ENCODE results near the gene HS3ST5.
"Not testable (repeated sequence)": the region's sequence is repeated elsewhere in the genome, so short reads cannot be mapped to it uniquely, and the experiment has no call there.

The HS3ST5 gene

DNA sequence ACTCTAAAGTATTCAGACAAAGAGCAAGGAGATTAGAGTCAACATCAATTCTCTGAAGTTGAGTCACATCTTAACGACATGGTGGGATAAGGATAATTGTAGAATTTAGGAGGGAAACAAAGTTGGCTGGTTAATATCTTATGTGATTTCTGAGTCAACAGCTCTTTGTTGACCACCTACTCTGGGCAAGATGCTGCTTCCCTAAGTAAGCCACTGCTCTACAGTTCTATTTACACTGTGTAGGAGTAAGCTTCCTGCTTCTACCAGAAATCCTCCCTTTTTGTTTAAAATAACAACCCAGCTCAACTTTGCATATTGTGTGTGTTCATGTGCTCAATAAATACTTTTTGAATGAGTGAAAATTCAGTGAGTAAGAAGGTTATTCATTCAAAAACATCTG, 3.1 kb downstream of the HS3ST5 start:
- DNase-seq (ENCODE audit: low read depth in 2 of 2, low spot score in 1 of 2): no peak

DNA sequence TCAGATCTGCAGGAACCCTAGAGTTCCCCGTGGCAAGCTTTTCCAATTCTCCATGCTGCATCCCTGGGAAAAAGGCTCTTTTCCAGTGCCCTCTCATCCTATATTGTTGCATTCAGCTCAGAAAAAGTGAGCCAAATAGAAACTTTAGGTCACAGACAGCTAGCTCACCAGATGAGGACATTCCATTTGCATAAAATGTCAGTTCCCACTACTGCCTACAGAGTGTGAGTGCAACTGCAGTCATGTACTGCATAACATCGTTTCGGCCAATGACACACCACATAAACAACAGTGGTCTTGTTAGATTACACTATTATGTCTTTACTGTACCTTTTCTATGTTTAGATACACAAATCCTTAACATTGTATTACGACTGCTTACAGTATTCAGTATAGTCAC, 8.6 kb downstream of the HS3ST5 start:
- no peak for DNase-seq (ENCODE audit: low read depth in 2 of 2, low spot score in 1 of 2)

DNA sequence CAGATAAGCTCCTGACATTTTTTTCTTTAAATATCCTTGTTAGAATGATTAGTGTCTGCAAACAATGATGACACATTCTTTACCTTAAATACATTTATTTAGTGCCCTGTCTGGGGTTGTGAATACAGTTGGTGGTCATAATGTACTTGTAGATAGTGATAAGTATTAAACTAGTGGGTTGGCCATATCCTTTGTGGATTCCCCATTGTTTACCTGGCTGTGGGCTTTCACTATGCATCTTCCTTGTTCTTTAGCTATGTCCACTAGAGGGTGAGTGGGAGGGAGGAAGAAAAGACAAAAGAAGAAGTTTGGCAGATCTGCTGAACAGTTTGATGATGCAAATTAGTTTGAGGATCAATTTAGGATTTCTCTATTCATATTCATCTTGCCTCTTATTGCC, 15.7 kb downstream of the HS3ST5 start:
- DNase-seq (ENCODE audit: low read depth in 2 of 2, low spot score in 1 of 2): no peak

DNA sequence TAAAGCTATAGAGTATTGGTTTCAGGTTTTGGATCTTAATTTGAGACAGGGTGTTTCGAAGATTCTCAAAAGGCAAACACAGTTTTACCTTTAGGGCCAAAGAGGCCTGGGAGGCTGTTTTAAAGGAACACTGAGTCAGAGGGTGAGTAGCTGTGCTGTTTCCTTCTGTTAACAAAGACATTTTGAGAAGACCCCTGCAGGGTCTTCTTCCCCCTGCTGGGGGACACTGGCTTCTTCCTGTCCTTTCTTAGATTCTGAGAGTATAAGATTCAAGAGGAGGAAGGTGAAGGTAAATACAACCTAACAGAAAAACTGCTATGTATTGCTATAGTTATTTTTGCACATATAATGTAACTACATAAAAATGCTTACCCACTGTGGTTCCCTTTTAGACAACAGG, 19.0 kb downstream of the HS3ST5 start:
- no peak for DNase-seq (ENCODE audit: low read depth in 2 of 2, low spot score in 1 of 2)

DNA sequence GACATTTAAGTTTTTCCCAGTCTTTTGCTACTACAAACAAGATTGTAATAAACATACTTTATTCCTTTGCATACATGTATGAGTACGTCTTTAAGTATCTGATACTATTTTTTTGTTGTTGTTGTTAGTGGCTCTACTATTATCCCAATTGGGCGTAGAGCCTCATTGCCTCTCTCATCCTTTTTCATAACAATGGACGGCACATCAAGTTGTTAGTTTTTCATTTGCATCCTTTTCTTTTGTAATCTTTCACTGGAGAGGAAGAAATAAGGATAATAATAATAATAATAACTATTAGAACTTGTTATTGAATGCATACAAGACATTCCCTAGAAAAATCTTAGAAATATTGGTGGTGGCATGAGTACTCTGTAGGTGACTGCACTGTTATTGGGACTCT, 23.1 kb downstream of the HS3ST5 start:
- no peak for DNase-seq (ENCODE audit: low read depth in 2 of 2, low spot score in 1 of 2)

DNA sequence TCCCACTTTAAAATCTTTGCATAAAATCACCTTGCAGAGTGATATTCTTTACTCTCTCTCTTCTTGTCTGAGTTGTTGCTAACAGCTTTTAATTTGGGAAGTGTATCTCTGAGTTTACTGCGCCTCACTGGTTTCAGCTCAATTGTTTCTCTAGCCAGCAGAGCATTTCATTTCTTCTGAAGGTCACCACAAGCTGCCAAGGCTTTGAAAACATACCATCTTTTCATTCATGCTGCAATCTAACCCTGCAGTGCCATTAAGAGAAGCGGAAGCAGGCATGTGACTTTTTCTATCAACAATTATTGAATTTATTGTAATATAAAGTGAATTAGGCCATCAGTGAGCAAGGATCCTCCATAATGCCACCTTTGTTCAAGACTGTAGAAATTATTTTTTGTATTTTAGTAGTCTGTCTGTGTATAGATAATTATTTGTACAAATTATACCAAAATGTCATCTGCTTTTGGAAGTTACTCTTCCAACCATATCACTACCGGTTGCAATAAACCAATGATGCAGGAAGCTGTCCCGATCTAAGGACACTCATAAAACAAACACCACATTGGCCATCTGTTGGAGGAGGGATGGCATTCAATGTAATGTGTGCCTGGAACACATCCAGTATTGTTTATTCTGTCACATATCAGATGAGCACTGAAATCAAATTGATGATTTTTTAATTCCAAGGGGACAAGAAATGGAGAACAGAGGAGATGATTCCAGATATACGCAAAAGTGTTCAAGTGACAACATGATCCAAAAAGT, 26.8 kb downstream of the HS3ST5 start:
- no peak for DNase-seq (ENCODE audit: low read depth in 2 of 2, low spot score in 1 of 2)

DNA sequence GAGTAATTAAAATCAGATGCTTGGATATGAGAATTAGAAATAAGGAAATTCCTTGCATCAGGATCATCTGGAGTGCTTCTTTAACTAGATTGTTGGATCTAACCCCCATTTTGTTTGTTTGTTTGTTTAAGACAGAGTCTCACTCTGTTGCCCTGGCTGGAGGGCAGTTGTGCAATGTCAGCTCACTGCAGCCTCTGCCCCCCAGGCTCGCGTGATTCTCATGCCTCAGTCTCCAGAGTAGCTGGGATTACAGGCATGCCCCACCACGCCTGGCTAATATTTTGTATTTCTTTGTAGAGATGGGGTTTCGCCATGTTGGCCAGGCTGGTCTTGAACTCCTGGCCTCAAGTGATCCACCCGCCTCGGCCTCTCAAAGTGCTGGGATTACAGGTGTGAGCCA, 29.0 kb downstream of the HS3ST5 start:
- not testable (repeated sequence) for DNase-seq (ENCODE audit: low read depth in 2 of 2, low spot score in 1 of 2)

DNA sequence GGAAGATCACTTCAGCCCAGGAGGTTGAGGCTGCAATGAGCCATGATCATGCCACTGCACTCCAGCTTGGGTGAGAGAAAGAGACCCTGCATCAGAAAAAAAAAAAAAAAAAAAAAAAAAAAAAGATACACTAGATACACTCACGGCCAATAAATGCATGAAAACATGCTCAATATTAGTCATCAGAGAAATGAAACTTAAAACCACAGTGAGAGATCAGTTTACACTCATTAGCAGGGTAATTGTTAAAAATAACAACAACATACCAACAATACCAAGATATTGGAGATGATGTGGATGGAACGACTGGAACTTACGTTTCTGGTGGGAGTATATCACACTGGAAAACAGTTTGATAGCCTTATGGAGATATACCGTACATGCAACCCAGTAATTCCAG, 29.9 kb downstream of the HS3ST5 start:
- no peak for DNase-seq (ENCODE audit: low read depth in 2 of 2, low spot score in 1 of 2)

DNA sequence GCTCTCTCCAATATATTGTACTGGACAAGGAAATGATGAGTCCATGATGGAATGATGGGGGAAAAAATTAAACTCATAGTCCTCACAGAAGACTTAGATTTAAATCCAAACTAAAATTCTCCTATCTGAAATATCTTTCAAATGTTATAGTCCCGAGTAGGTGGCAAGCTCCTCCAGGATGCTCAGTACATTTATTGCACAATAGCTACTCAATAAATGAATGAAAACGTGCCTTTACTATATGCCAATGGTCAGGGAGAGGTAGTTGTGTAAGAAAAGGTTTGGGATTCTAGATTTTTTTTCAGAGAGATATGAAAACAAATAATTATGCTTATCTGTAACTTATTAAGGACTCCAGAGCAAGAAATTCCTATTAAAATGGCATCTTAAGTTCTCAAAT, 32.8 kb downstream of the HS3ST5 start:
- DNase-seq (ENCODE audit: low read depth in 2 of 2, low spot score in 1 of 2): no peak

DNA sequence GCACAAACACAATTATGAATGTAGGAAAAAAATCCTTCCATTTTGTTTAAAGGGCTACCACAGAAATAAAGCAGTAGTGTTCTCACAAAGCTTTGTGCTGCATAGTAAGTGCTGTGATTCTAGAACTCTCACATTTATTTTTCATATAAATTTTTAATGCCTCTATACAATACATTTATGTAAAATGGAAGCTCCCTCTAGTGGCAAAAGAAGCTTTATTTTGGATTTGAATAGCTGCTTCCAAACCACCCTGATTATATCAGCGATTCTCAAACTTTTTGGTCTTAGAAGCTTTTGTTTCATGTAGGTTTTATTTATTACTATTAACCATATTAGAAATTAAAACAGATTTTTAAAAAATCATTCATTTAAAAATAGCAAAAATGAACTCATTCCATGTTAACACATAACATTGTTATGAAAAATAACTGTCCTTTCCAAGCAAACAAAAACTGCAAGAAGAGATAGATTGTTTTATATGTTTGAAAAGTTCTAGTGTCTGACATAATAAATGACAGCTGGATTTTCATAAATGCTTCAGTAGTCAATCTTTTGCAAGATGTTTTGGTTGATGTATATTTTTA, 38.4 kb downstream of the HS3ST5 start:
- DNase-seq (ENCODE audit: low read depth in 2 of 2, low spot score in 1 of 2): no peak

DNA sequence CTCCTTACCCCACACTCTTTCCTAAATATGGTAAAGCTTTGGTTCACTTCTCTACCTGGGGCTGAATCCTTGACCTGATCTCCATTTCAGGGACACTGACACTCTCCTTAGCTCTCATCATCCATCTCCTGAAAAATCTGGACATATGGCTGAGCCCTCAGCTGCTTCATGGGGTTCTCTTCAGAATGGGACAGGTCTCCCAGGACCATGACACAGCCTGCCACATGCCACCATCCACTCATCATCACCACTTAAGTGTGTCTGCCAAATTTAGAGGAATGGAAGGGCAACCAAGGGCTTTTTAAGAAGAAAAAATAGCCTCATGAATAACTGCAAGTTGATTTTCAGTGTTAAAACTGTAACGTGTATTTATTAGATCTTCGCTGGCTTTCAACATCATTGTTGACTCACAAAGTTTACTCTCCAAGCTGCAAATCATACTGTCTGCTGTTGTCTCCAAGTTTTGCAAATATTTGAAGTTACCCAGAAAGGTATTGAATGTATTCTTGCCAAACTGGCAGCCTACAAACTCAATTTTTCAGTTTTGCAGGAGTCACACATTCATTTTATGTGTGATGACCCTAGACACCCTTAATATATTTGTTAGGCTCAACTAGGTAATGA, 41.1 kb downstream of the HS3ST5 start:
- no peak for DNase-seq (ENCODE audit: low read depth in 2 of 2, low spot score in 1 of 2)

DNA sequence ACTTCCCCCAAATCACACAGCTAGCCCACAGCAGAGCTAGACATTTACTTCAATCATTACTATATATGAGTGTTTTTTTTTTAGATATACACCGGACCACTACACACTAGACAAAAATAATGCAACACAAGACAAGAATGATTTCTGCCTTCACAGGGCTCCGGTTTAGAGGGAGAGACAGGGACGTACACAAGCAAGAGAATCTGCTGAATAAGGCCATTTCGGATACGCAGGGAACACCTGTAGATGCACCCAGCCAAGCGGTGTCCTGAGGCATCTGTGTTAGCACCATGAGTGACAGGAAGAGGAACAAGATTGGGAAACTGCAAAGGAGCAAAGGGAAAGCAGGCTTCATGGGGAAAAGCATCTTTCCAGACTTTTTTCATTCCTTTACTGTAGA, 45.7 kb downstream of the HS3ST5 start:
- no peak for DNase-seq (ENCODE audit: low read depth in 2 of 2, low spot score in 1 of 2)

DNA sequence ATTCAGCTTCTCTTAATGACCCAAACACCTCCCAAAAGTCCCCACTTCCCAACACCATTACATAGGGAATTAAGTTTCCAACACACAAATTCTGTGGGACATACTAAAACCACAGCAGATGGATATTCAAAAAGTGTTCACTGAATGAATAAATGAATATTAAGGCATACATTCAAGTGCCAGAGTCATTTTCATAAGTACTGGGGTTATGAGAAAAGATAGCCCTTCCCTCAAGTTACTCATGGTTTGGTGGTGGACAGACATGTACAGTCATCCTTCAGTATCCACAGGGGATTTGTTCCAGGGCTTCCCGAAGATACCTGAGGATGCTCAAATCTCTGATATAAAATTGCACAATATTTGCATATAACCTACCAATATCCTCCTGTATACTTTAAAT, 50.4 kb downstream of the HS3ST5 start:
- DNase-seq (ENCODE audit: low read depth in 2 of 2, low spot score in 1 of 2): no peak

DNA sequence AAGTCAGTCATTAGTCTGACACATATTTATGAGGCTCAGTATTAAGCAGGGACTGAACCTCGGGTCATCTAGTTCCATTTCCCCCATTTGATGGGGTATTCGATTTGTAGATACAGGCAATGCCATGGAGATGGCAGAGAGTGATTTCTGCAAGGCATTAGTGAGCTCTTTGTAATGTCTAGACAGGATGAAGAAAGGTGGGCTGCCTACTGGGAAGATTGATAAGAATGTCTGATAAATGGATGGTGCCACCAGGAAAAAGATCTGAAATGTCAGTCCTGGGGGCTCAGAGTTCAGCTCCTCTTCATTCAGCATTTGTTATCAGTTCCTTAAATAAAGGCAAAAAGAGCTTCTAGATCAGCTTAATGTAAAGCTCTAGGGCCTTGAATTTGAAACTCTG, 51.4 kb downstream of the HS3ST5 start:
- no peak for DNase-seq (ENCODE audit: low read depth in 2 of 2, low spot score in 1 of 2)

DNA sequence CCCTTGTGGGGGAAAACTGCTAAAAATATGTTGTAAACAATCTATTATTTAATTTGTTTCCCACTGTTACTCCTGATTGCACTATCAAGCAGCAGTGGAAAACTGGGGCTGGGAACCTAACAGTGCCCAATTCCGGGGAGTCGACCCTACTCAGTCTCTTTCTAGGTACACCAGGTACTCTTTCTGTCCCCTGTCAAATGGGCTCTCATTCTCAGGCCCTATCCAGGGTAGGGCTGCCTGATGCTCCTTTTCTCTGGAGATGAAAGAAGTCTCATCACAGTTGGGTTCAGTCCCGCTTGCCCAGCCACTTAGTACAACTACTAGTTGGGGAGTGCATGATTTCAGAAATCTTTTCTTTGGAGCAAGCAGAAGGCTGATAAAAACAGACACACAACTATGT, 52.0 kb downstream of the HS3ST5 start:
- no peak for DNase-seq (ENCODE audit: low read depth in 2 of 2, low spot score in 1 of 2)

DNA sequence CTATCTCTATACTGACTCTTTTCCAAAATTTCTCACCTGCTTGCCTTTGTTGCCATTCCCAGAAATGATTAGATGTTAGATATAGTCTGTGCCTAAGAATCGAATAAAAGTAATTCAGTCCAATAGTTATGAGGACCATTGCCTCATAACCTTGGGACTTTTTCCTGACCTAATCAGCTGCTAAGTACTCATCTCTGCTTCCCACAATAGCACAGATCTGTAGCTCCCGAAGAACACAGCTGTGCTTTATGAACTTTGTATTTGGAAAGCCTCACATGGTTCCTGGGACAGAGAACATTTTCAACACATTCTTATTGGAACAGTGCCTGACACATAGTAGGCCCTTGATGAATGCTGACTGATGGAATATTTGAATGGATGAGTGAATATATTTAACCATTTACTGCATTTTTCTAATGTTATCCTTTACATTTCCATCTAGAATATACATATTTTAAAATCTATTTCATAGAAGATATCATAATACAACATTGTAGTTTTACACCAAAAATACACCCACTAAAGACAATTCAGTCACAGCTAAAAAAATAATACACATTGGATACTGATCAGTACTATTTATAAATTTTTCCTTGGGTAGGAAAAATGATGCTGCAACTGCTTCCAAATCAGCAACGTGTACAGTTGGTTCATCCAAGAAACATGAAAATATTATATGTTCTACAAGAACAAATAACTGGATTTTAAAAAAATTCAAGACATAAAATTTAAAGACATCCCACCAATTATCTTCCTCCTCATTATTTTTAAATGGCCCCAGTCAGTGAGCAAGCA, 53.9 kb downstream of the HS3ST5 start:
- DNase-seq (ENCODE audit: low read depth in 2 of 2, low spot score in 1 of 2): no peak

DNA sequence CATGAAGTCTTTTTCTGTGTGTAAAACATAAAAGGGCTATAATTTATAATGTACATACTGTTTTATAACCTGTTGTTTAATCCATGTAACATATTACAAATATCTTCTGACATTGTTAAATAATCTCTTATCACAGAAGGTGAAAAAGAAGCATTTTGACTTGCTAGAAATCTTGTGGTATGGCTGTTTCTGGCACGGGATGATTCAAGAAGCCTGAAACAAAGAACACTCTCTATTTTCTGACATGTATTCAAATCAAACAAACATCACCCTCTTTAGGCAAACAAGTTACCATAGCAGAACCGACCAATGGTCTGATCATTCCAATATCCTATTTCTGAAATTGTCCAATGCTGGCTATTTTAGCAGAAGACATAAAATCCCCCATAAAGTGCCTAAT, 55.4 kb downstream of the HS3ST5 start:
- no peak for DNase-seq (ENCODE audit: low read depth in 2 of 2, low spot score in 1 of 2)

DNA sequence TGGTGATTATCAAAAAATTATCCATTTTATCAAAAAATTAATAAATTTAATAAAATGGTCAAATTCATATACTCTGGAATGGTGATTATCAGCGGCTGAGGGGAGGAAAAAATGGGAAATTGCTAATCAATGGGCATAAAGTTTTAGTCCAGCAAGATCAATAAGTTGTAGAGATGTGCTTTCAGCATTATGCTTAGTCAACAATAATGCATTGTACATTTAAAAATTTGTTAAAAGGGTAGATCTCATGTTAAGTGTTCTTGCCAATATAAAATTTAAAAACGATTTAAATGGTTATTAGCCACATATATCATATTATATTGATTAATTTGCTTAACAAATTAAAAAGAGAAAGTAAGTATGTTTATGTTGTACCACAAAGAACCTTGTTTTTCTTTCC, 56.6 kb downstream of the HS3ST5 start:
- DNase-seq (ENCODE audit: low read depth in 2 of 2, low spot score in 1 of 2): no peak

DNA sequence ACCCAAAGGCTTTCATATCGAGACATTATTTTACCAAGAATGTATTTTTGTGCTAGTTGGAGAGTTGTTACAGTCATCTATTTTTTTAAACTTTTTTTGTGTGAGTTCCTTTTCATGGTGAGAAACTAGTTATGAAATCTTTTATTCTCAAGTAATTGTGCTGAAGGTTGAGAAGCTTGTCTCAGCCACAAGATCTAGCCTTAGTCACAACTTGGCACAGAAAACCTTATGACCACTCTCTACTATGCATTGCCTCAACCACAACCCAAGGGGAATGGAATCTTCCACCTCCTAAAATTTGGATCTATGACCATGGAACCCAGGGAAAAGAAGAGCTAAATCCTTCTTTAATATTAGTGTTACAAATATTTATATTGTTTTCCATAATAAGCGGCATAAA, 58.5 kb downstream of the HS3ST5 start:
- DNase-seq (ENCODE audit: low read depth in 2 of 2, low spot score in 1 of 2): no peak

DNA sequence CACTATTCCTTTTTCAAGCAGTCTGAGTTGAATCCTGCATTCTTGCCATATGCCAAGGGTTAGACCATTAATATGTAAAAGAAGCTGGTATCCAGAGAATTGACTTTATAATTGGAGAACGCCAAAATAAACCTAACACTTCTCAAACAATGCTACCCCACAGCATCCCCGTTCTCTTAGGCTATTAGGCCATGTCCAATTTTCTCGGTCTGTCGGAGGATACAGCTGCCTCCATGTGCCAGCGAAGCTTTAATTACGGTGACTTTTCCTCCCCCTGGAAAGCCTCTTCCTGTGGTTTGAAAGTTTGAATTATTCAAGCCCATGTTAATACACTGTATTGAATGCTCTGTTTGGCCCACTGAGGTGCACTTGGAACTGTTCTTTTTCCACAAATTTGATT, 60.5 kb downstream of the HS3ST5 start:
- DNase-seq (ENCODE audit: low read depth in 2 of 2, low spot score in 1 of 2): no peak

DNA sequence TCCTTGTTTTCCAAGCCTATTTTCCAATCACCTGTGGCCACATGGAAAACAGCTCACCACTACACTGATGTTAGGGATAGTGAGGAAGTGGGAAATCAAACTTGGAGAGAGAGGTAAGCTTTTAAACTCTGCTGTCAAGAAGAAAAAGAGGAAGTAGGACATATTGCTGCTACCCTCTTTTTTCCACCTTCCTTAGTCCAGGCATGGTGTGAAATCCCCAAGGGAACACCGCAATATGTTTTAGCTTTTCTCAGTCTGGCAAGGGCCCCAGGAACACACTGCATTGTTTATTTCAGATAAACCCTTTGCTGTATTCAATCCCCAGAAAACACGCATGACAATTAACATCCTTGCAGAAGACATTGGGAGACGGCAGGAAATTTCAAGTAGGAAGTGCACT, 61.3 kb downstream of the HS3ST5 start:
- no peak for DNase-seq (ENCODE audit: low read depth in 2 of 2, low spot score in 1 of 2)
